OCI-LY1 (cell line): ENCODE measurements around the gene TRIM59.

Source experiments
- CTCF ChIP-seq: fragments of 200-600 bp; sonication (generic), shearing (Covaris generic); IDR thresholded peaks from 2 replicates; pipeline ENCODE4 v1.5.1; 2017; ENCODE audit warnings: mild to moderate bottlenecking, antibody characterized with exemption, low read length, moderate library complexity, mixed read lengths
- EZH2 ChIP-seq: fragments of 200-600 bp; sonication (generic), shearing (Covaris generic); IDR thresholded peaks from 2 replicates; pipeline ENCODE4 v1.8.0; 2017; ENCODE audit warnings: borderline replicate concordance, mixed run types, mild to moderate bottlenecking, antibody characterized with exemption, low read length, moderate library complexity, mixed read lengths

DNA sequence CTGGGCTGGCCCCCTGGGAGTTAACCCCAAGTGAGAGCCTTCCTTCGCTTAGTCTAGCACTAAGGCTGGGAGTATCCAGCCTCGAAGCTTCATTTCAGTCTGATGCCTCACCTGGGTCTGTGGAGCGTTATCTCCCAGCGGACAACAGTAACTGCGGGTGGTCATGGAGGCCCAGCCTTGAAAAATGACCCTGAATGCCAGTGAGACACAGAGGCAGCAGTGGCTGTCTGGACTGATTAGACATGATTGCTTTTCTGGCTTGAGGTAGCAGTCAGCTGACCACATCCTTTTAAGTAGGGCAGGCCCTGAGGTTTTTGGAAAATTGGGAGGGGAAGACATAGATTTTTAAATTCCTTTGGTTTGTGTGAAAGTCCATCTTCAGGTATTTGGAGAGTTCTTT, 28.2 kb upstream of the TRIM59 start:
- TF ChIP-seq CTCF (no peak), EZH2 (no peak)
